ENCODE results near the gene PCDHGA1.
"Not testable (repeated sequence)": the region's sequence is repeated elsewhere in the genome, so short reads cannot be mapped to it uniquely, and the experiment has no call there.

GRCh38 chr5:141432726-141433125 is 102.4 kb downstream of the PCDHGA1 start:
- TF ChIP-seq, protein P1, sequence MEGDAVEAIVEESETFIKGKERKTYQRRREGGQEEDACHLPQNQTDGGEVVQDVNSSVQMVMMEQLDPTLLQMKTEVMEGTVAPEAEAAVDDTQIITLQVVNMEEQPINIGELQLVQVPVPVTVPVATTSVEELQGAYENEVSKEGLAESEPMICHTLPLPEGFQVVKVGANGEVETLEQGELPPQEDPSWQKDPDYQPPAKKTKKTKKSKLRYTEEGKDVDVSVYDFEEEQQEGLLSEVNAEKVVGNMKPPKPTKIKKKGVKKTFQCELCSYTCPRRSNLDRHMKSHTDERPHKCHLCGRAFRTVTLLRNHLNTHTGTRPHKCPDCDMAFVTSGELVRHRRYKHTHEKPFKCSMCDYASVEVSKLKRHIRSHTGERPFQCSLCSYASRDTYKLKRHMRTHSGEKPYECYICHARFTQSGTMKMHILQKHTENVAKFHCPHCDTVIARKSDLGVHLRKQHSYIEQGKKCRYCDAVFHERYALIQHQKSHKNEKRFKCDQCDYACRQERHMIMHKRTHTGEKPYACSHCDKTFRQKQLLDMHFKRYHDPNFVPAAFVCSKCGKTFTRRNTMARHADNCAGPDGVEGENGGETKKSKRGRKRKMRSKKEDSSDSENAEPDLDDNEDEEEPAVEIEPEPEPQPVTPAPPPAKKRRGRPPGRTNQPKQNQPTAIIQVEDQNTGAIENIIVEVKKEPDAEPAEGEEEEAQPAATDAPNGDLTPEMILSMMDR (IDR thresholded peaks at IDR 0.05; ENCODE audit: low read length): not testable (repeated sequence)
- not testable (repeated sequence) for TF ChIP-seq EZH2phosphoT487 (IDR thresholded peaks at IDR 0.05; ENCODE audit: low read length)
